ENCODE measurements around the gene GSTT2B. TPM values are rescaled to one million over a fixed set of nuclear protein-coding genes. Genes with fewer than 3 reads are reported as not detected.
A peak's percentile ranks its signal among the peaks of the same experiment; 100 is the strongest.
"Not testable (repeated sequence)": the region's sequence is repeated elsewhere in the genome, so short reads cannot be mapped to it uniquely, and the experiment has no call there.

The GSTT2B gene
- total and polyA plus RNA-seq, 2 experiments from 2014 or later: 16.9 to 42.8 TPM

DNA sequence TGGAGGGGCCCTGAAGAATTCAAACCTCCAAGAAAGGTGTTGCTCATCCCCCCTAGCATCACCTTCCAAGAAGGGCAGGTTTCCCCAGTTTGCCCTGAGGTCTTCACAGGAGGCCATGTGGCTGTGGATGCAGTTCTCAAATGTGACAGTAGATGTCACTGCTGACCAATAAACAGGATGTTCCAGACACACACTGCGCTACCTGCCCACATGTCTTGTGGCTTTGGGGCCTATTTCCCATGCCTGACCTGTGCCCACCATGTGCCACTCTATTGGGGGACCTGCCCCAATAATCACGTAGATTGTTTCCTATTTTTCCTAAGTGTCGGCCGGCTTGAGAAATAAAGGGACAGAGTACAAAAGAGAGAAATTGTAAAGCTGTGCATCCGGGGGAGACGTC, 23.4 kb upstream of the GSTT2B start:
- peak; percentile 63 to 70 for DNase-seq (ENCODE audit: low read depth in 1 of 2, low spot score in 1 of 2)
- no peaks in the 10 kb centered on the region for H3K9me3 ChIP-seq (ENCODE audit: low read depth)

DNA sequence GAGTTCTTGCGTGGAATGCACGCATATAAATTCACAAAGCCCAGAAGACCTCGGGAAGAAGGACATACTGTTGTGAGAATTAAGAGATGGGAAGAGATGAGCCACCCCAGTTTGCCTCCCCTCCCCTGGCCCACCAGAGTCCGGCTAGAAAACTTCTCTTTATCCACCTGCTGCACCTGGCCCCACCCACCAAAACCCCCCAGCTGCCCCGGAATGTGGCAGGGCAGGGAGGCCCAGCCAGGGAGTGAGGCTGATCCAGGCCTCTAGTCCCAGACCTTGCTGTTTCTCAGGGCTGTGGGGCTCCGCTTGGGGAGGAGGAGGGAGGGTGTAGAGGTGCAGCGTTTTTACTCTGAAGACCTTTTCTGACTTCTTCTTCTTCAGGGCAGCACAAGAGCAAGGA, 19.6 kb upstream of the GSTT2B start:
- H3K27ac ChIP-seq; DNase-seq (ENCODE audit: low read depth in 1 of 2, low spot score in 1 of 2); H3K9me3 ChIP-seq (ENCODE audit: low read depth); H3K4me1 ChIP-seq (ENCODE audit: low read depth); H3K4me3 ChIP-seq; H3K36me3 ChIP-seq; H3K27me3 ChIP-seq: not testable (repeated sequence)

More for the DNA sequence above, 23.4 kb upstream of the GSTT2B start:
- Histone ChIP-seq H3K36me3 (no peaks in the 10 kb centered on the region), H3K27me3 (no peaks in the 10 kb centered on the region), H3K4me1 (ENCODE audit: low read depth) (no peaks in the 10 kb centered on the region), H3K27ac (no peak overlapping the region), H3K4me3 (no peak overlapping the region)
- peak; percentile 70 for TF ChIP-seq CTCF (IDR thresholded peaks at IDR 0.05; ENCODE audit: low read depth, low read length)

DNA sequence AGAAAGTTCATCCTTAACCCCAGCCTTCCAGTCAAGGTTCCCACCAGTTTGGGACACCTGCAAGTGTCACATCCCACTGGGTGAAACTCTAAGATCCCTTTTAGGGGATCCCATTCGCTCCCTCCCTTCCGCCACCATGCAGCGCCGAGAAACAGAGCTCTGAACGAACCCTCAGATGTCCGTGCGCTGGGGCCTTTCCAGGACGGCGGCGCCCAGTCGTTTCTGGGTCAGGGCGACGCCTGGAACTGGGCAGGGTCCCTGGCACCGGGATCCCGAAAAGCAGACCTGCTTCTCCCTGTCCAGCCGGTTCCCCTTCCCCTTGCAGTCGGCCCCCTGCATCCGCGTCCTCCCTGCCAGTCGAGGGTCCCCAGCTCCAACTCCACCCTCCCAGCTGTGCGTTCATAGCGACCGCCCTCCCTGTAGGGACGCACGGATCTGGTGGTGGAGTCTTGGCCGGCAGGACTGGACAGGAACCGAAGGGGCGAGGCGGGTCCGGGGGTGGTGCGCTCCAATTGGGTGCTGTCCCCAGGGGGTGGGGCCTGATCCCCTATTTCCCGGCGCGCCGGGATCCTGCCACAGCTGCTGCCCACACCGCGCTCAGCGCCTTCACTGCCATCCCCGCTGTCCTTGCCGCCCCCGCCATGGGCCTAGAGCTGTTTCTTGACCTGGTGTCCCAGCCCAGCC, 18.7 kb upstream of the GSTT2B start, which contains the start of gene GSTT2:
GSTT2 (plus strand) TSS at position 578 of the 684 bp plus-strand sequence.
- H3K27me3 ChIP-seq; H3K9me3 ChIP-seq (ENCODE audit: low read depth); H3K27ac ChIP-seq; H3K4me3 ChIP-seq; H3K4me1 ChIP-seq (ENCODE audit: low read depth); H3K36me3 ChIP-seq; DNase-seq (ENCODE audit: low read depth in 1 of 2, low spot score in 1 of 2): not testable (repeated sequence)

- not testable (repeated sequence) for H3K9me3 ChIP-seq (ENCODE audit: low read depth); H3K36me3 ChIP-seq; H3K27ac ChIP-seq; H3K27me3 ChIP-seq; H3K4me1 ChIP-seq (ENCODE audit: low read depth); H3K4me3 ChIP-seq; DNase-seq (ENCODE audit: low read depth in 1 of 2, low spot score in 1 of 2)
Measured at GRCh38 chr22:23977304-23977703, 16.3 kb upstream of the GSTT2B start.

GRCh38 chr22:23974836-23975352, 13.9 kb upstream of the GSTT2B start:
- peaks cover 11% of the 10 kb centered on the region for H3K36me3 ChIP-seq
- not testable (repeated sequence) for H3K27me3 ChIP-seq; DNase-seq (ENCODE audit: low read depth in 1 of 2, low spot score in 1 of 2); H3K27ac ChIP-seq; H3K4me1 ChIP-seq (ENCODE audit: low read depth); H3K4me3 ChIP-seq; H3K9me3 ChIP-seq (ENCODE audit: low read depth)

- H3K27ac ChIP-seq; H3K4me3 ChIP-seq; H3K4me1 ChIP-seq (ENCODE audit: low read depth); DNase-seq (ENCODE audit: low read depth in 1 of 2, low spot score in 1 of 2); H3K9me3 ChIP-seq (ENCODE audit: low read depth); H3K27me3 ChIP-seq: not testable (repeated sequence)
- peaks cover 12% of the 10 kb centered on the region for H3K36me3 ChIP-seq
Measured at GRCh38 chr22:23974345-23974744, 13.3 kb upstream of the GSTT2B start, which contains the start of gene DDT. TSS of gene DDT (minus strand) at chr22:23974441. CDS start at chr22:23974414, 27 bp downstream.

DNA sequence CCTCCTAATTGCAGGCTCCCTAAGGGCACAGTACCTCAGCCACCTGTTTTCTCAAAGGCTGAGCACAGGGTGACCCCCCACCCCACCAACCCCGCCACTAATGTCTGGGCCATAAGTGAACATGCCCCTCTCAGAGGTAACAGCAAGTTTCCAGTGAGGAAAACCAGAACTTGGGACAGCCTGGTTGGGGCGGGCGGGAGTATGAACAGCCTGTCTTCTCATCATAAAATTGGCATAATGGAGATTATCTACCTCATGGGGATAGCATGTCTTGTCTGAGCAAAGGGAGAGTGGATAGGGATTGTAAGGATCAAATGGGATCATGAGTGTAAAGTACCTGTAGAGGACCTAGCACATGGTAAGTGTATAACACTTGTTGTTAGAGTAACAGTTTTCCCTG, 10.9 kb upstream of the GSTT2B start:
- H3K27me3 ChIP-seq; H3K9me3 ChIP-seq (ENCODE audit: low read depth); DNase-seq (ENCODE audit: low read depth in 1 of 2, low spot score in 1 of 2); H3K4me1 ChIP-seq (ENCODE audit: low read depth); H3K4me3 ChIP-seq: not testable (repeated sequence)
- Histone ChIP-seq H3K36me3 (peaks cover 15% of the 10 kb centered on the region), H3K27ac (peak overlapping the region; percentile 48)

DNA sequence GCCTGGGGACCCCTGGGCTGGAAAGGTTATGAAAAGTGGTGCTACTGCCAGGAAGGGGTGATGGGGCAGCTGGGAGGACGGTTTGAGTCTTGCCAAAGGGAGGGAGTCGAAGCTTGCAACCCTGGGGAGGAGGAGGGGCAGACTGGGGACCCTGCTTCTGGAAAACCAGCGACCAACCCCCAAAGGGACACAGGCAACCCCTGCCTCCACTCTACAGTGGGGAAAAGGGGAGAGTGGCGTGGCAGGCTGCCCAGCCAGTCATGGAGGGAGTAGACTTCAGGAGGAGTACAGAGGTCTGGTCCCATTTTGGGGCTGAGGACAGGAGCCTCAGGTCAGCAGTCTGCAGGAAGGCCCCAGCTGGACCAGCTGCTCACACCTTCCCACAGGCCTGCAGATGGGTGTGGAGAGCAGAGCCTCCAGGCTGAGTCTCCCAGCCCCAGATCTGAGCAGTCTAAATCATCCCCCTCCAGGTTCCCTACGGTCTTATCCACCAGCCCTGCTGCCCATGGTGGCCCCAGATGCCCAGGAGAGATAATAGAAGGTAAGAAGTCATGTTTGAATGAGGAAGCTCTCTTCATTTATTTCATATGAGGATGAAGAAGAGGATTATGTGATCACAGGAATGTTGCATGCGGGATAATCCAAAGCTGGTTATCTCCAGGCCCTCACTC, 10.0 kb upstream of the GSTT2B start:
- peak overlapping the region; percentile 43 for H3K27ac ChIP-seq
- DNase-seq (ENCODE audit: low read depth in 1 of 2, low spot score in 1 of 2): no peak
- H3K36me3 ChIP-seq: peaks cover 15% of the 10 kb centered on the region
- no peaks in the 10 kb centered on the region for H3K9me3 ChIP-seq (ENCODE audit: low read depth)
- H3K27me3 ChIP-seq: no peaks in the 10 kb centered on the region
- H3K4me3 ChIP-seq: no peak overlapping the region
- no peaks in the 10 kb centered on the region for H3K4me1 ChIP-seq (ENCODE audit: low read depth)
- no peak for TF ChIP-seq CTCF (IDR thresholded peaks at IDR 0.05; ENCODE audit: low read depth, low read length)
